Caco-2 (cell line): Measurements from ENCODE around the gene NUSAP1. TPM values are rescaled to one million over a fixed set of nuclear protein-coding genes. Genes with fewer than 3 reads are reported as not detected.

Source experiments
- BruUV-seq: library from RNA; stranded (reverse); fragments of 400-500 nt; replicated peaks from 2 replicates; lab custom pipeline; 2021; lab: Mats Ljungman, UMichigan
- CTCF ChIA-PET: fragments of 300-600 bp; sonication (Branson Sonifier 250); formaldehyde crosslinking; loops from one replicate; lab custom pipeline; 2022; ENCODE audit warnings: antibody characterized with exemption; lab: Charles Lee
- POLR2A ChIA-PET: fragments of 300-600 bp; sonication (Branson Sonifier 250); formaldehyde crosslinking; loops from one replicate; lab custom pipeline; 2022; ENCODE audit warnings: antibody characterized with exemption; lab: Charles Lee
- DNase-seq, 2 experiments: peaks; one replicate each; pipeline versions ENCODE4 v3.0.0 to v3.0.0-alpha.2; 2020 to 2022
- H3K27me3 ChIP-seq: replicated peaks from 2 replicates; pipeline ENCODE4 v1.6.0; 2011; ENCODE audit warnings: low read length; ENCODE audit not compliant: control insufficient read depth, insufficient read depth
- H3K36me3 ChIP-seq: 2 replicates; pipeline ENCODE4 v1.5.1; 2011; ENCODE audit warnings: low read length; ENCODE audit not compliant: control insufficient read depth, insufficient read depth
- H3K4me1 ChIP-seq: fragments of 250-450 bp; sonication (Bioruptor Pico); 2 replicates; pipeline ENCODE4 v1.5.1; 2020; ENCODE audit warnings: mild to moderate bottlenecking
- H3K4me3 ChIP-seq: 2 replicates; pipeline ENCODE4 v1.5.1; 2011; ENCODE audit warnings: low read depth, mild to moderate bottlenecking, control low read depth, low read length
- H3K9me3 ChIP-seq: fragments of 250-450 bp; sonication (Bioruptor Pico); 2 replicates; pipeline ENCODE4 v1.5.1; 2020; ENCODE audit warnings: mild to moderate bottlenecking, moderate library complexity
- H3K27ac Mint-ChIP-seq: one replicate; pipeline ENCODE4 v1.8.0; 2022; ENCODE audit warnings: mixed read lengths; ENCODE audit not compliant: unreplicated experiment
- H3K27me3 Mint-ChIP-seq: one replicate; pipeline ENCODE4 v1.8.0; 2022; ENCODE audit warnings: mixed read lengths; ENCODE audit not compliant: insufficient read depth, unreplicated experiment
- H3K36me3 Mint-ChIP-seq: one replicate; pipeline ENCODE4 v1.8.0; 2022; ENCODE audit warnings: mild to moderate bottlenecking, mixed read lengths; ENCODE audit not compliant: insufficient read depth, unreplicated experiment
- H3K4me1 Mint-ChIP-seq: one replicate; pipeline ENCODE4 v1.8.0; 2022; ENCODE audit warnings: low read depth, mixed read lengths; ENCODE audit not compliant: unreplicated experiment
- H3K4me3 Mint-ChIP-seq: one replicate; pipeline ENCODE4 v1.8.0; 2022; ENCODE audit warnings: mild to moderate bottlenecking, moderate library complexity, mixed read lengths; ENCODE audit not compliant: unreplicated experiment
- H3K9me3 Mint-ChIP-seq: one replicate; pipeline ENCODE4 v1.8.0; 2022; ENCODE audit warnings: mixed read lengths; ENCODE audit not compliant: unreplicated experiment
- intact Hi-C: fragments of 100-400 bp; cut with micrococcal nuclease; formaldehyde crosslinking; loops from one replicate; pipeline ENCODE4 v1.10.0; 2022; ENCODE audit not compliant: unreplicated experiment
- total RNA-seq: library from RNA; stranded (reverse); gene quantifications from 2 replicates; pipeline ENCODE4 v1.2.3, GENCODE V29; 2022
- TF ChIP-seq, protein P1 (sequence below), 2 experiments: fragments of 200-600 bp in 1 of 2; IDR thresholded peaks; 1 replicate in 1 of 2; 2 replicates in 1 of 2; pipeline versions ENCODE4 v1.5.1 to v1.8.0; 2011 to 2022; ENCODE audit warnings: antibody characterized with exemption in 1 of 2, control low read depth in 1 of 2, inconsistent platforms in 1 of 2, low read depth in 1 of 2, low read length in 1 of 2, mild to moderate bottlenecking in 1 of 2, moderate library complexity in 1 of 2; ENCODE audit not compliant: insufficient read depth in 1 of 2, severe bottlenecking in 1 of 2, unreplicated experiment in 1 of 2

The NUSAP1 gene
- total RNA-seq, 1 experiment from 2014 or later = 106 TPM

DNA sequence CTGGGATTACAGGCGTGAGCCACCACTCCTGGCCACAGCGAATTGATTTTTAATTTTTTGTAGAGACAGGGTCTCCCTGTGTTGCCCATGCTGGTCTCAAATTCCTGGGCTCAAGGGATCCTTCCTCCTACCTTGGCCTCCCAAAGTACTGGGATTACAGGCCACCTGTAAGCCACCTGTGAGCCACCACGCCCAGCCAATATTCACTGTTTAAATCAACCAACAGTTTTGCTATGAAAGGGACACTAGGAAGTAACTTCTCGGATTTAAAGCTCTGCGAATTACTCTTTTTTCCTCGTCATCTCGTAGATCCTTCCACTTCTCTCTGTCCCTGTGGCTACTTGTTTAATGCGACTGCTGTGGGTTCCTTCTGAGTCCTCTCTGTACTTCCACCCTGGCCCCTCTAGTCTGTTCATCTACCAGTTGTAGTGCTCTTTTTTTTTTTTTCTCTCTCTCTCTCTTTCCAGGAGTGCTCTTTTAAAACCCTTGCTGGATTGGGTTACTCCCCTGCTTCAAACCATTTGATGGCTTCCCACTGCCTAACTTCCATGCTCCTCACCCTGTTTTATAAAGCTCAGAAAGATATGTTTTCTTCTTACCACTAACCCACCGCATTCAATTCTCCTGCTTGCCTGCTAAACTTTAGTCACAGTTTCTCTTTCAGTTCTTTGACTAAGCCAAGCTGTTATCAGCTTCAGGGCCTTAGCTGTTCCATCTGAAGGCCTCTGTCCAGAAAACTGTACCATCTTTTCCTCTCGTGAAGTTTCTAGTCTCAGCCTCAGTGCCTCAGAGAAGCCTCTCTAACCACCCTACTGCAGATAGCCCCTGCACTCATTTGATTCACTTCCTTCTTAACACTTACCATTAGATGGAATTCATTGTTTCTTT is 96.6 kb downstream of the NUSAP1 start:
- Histone ChIP-seq H3K27me3 (no peaks in the 10 kb centered on the region), H3K4me1 (no peaks in the 10 kb centered on the region), H3K4me3 (no peak overlapping the region), H3K9me3 (no peaks in the 10 kb centered on the region), H3K36me3 (no peaks in the 10 kb centered on the region)
- Mint-ChIP-seq H3K36me3 (peaks cover 5% of the 10 kb centered on the region), H3K9me3 (no peaks in the 10 kb centered on the region), H3K4me3 (no peak overlapping the region), H3K27me3 (no peaks in the 10 kb centered on the region), H3K4me1 (peaks cover 13% of the 10 kb centered on the region), H3K27ac (no peak overlapping the region)
- no TSS peak for BruUV-seq
- TF ChIP-seq, protein P1, sequence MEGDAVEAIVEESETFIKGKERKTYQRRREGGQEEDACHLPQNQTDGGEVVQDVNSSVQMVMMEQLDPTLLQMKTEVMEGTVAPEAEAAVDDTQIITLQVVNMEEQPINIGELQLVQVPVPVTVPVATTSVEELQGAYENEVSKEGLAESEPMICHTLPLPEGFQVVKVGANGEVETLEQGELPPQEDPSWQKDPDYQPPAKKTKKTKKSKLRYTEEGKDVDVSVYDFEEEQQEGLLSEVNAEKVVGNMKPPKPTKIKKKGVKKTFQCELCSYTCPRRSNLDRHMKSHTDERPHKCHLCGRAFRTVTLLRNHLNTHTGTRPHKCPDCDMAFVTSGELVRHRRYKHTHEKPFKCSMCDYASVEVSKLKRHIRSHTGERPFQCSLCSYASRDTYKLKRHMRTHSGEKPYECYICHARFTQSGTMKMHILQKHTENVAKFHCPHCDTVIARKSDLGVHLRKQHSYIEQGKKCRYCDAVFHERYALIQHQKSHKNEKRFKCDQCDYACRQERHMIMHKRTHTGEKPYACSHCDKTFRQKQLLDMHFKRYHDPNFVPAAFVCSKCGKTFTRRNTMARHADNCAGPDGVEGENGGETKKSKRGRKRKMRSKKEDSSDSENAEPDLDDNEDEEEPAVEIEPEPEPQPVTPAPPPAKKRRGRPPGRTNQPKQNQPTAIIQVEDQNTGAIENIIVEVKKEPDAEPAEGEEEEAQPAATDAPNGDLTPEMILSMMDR (IDR thresholded peaks at IDR 0.05; ENCODE audit: insufficient read depth in 1 of 2, low read depth in 1 of 2, low read length in 1 of 2, severe bottlenecking in 1 of 2, unreplicated experiment in 1 of 2) = no peak
- CTCF ChIA-PET = no interaction called here
- DNase-seq = no peak
- intact Hi-C loops = no loop called here
- POLR2A ChIA-PET = no interaction called here

Other genes with a start within 250 kb of the NUSAP1 start
- gene INO80, start 216.6 kb upstream of the NUSAP1 start, total RNA-seq = 24.4 and 25.3 TPM in 2 replicates
- not detected in 2 replicates for gene EXD1, start 102.1 kb upstream of the NUSAP1 start, total RNA-seq
- 129 and 139 TPM in 2 replicates for gene CHP1, start 101.6 kb upstream of the NUSAP1 start, total RNA-seq
- 23.4 and 26.4 TPM in 2 replicates for gene OIP5, start 290 bp upstream of the NUSAP1 start, total RNA-seq
- gene NDUFAF1, start 69.6 kb downstream of the NUSAP1 start, total RNA-seq = 13.3 and 18.3 TPM in 2 replicates
- 40.8 TPM in 2 replicates for gene RTF1, start 84.2 kb downstream of the NUSAP1 start, total RNA-seq
- 16.2 and 18.1 TPM in 2 replicates for gene ITPKA, start 161.0 kb downstream of the NUSAP1 start, total RNA-seq
- 8.5 and 10.9 TPM in 2 replicates for gene LTK, start 180.9 kb downstream of the NUSAP1 start, total RNA-seq
- 55.3 and 67.1 TPM in 2 replicates for gene RPAP1, start 211.4 kb downstream of the NUSAP1 start, total RNA-seq
- gene TYRO3, start 226.3 kb downstream of the NUSAP1 start, total RNA-seq = 118 and 120 TPM in 2 replicates